ENCODE results near the gene PM20D2.

- TF ChIP-seq CTCF (IDR thresholded peaks at IDR 0.05), result no peak
- no peak for TF ChIP-seq POLR2A (IDR thresholded peaks at IDR 0.05)
- TF ChIP-seq POLR2AphosphoS5 (IDR thresholded peaks at IDR 0.05), result no peak
- no peak for TF ChIP-seq EP300 (IDR thresholded peaks at IDR 0.05)
Observed at GRCh38 chr6:89145091-89145955, 532 bp upstream of the PM20D2 start.

Data from suprapubic skin (tissue), 4 donors.